GM12865 (cell line): Measurements from ENCODE around the gene SHROOM1.

Experiments
- DNase-seq: peaks from one replicate; pipeline ENCODE4 v3.0.0; 2010; ENCODE audit warnings: low read depth
- H3K4me3 ChIP-seq: 2 replicates; pipeline ENCODE4 v1.5.1; 2011; ENCODE audit warnings: mild to moderate bottlenecking, low read depth, low read length, control low read depth
- TF ChIP-seq, protein P1 (sequence below): IDR thresholded peaks from 2 replicates; pipeline ENCODE4 v1.5.1; 2011; ENCODE audit warnings: low read length, control low read depth, low read depth, inconsistent platforms; ENCODE audit not compliant: insufficient read depth; ENCODE audit errors: missing control alignments

The SHROOM1 gene

DNA sequence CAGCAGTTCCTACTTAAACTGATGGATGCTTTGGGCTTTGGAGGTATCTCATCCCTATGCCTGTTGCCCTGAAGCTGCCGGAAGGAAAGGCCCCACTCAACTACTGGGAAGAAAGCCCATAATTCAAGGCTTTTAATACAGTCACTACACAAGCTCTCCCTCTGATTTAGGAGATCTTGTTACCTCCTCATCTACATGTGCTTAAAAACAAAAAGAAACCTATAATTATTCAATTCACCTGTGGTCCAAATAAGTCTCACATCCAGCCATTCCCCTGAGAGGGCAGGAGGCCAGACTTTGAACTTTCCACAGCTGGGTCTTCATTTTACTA is 42.3 kb upstream of the SHROOM1 start:
- no peak overlapping the region for H3K4me3 ChIP-seq
- no peak for DNase-seq
- TF ChIP-seq, protein P1, sequence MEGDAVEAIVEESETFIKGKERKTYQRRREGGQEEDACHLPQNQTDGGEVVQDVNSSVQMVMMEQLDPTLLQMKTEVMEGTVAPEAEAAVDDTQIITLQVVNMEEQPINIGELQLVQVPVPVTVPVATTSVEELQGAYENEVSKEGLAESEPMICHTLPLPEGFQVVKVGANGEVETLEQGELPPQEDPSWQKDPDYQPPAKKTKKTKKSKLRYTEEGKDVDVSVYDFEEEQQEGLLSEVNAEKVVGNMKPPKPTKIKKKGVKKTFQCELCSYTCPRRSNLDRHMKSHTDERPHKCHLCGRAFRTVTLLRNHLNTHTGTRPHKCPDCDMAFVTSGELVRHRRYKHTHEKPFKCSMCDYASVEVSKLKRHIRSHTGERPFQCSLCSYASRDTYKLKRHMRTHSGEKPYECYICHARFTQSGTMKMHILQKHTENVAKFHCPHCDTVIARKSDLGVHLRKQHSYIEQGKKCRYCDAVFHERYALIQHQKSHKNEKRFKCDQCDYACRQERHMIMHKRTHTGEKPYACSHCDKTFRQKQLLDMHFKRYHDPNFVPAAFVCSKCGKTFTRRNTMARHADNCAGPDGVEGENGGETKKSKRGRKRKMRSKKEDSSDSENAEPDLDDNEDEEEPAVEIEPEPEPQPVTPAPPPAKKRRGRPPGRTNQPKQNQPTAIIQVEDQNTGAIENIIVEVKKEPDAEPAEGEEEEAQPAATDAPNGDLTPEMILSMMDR: no peak

DNA sequence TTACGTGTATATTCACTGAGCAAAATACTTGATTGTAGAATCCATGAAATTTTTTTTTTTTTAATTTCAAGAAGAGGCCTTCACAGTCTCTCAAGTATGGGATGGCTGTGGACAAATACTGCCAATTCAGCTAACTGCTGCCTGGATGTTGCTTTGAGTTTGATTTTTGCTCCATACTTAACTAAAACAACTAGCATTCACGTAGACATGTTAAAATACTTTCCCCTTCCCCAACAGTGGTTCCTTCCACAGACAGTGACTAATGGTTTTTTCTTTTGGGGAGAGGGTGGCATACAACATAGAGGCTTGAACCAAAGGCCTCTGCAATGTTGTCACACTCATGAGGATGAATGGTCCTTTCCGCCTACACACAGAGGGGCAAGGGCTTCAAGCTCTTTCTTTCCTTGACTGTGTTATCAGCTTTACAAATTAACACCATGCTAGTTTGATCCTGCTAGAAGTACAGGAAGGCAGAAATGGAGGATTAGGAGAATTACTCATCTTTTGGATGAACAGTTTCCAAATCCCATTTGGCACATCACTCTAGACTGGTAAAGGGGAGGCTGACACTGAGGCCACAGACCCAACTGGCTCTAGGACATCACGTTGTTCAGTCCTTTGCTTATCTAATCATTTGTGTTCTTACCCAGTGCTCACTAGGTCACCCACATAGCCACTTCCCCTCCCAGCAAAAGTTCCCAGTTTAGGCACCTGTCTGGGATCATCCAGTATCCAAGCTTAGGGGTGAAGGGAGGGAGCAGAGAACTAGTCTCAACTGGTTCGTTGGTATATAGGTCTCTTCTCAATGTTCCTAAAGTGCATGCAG is 41.2 kb upstream of the SHROOM1 start:
- no peak overlapping the region for H3K4me3 ChIP-seq
- no peak for DNase-seq
- TF ChIP-seq, protein P1: no peak

DNA sequence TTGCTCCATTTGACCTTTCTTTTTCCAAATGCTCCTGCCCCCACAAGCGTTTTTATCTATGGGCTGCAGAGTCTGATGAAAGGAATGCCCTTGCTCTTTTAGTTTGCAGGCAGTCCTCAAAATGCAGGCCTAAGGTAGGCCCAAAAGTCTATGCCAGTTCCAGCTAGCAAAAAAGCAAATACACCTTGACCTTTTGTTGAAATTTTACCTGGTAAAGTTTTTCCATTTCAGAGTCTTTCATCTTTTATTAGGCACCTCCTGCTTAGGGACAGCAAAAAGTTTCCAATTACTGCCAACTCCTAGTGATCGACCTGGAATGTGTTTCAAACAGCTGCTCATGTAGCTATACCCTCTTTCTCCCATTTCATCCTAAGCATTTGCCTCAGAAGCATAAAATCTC is 40.4 kb upstream of the SHROOM1 start:
- TF ChIP-seq, protein P1: no peak
- DNase-seq: no peak
- no peak overlapping the region for H3K4me3 ChIP-seq

DNA sequence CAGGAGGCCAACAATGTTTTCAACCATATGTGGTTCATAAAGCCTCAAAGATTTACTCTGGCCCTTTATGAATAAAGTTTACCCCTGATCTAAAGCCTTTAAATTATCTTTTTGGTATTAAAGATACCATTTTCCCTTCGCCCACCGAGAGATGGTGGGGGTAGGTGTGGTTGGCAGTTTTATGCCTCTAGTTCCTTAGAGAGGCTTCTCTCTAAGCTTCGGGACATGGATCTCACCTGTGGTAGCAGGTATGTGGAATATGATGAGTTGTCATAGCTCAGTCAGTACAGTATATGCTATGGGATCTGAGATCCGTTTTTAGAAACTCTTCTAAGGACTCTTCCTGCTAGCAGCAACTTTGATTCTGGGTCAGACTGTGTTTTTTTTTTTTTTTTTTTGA is 38.3 kb upstream of the SHROOM1 start:
- TF ChIP-seq, protein P1: no peak
- DNase-seq: no peak
- H3K4me3 ChIP-seq: no peak overlapping the region

DNA sequence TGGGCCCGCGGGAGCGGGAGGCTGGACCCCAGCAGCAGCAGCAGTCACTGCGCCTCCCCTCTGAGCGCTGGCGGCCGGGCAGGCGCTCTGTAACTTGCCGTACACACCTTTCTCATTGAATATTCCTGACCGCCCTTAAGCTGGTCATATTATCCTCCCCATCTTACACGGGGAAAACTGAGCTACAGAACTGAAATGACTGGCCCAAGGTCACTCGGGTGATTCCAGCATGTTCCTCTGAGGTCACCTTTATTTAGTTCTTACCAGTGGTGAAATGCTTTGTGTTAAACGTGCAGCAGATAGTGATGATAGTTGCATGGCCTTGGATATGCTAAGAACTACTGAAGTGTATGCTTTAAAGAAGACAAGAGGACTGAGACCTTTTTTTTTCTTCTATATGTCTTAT is 36.6 kb upstream of the SHROOM1 start:
- TF ChIP-seq, protein P1: no peak
- DNase-seq: peak; percentile 42
- peak overlapping the region; percentile 79 for H3K4me3 ChIP-seq

DNA sequence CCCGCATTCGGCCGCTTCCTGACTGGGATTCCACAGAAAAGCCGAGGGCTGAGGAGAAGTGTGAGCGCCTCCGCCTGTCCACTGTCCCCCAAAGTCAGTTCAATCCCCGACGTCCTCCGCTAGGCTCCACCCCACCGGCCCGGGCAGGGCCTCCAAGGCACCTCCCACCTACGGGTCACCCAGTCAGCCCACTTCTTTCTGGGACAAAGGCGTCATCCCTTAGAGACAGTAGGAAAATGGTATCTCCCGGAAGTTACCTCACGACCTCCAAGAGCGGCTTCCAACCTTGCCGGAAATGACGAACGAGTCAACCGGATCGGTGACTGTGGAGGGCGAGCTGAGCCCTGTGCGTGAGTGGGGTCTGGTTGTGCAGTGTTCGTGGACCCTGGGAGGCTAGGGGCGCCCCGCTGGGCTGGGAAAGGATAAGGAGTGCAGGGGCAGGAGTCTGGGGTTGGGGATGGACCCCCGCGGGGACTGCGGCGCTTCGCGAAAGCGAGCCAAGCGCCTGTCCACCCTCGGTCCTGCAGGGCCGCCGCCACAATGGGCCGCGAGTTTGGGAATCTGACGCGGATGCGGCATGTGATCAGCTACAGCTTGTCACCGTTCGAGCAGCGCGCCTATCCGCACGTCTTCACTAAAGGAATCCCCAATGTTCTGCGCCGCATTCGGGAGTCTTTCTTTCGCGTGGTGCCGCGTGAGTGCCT is 36.0 kb upstream of the SHROOM1 start, which contains the start of the genes GDF9 and UQCRQ:
Gene GDF9 (minus strand): TSS at position 128 of the 704 bp plus-strand sequence. CDS start 1,936 bp downstream, outside the sequence.
Gene UQCRQ (plus strand): TSS at position 301 of the 704 bp plus-strand sequence. CDS start 240 bp downstream, at position 541.
- TF ChIP-seq, protein P1: no peak
- peak; percentile 99 for DNase-seq
- H3K4me3 ChIP-seq: peak within 1 kb of the TSS; percentile 79
